HG02981 (cell line): ENCODE results near the gene SVOP.
A peak's percentile ranks its signal among the peaks of the same experiment; 100 is the strongest.
"Not testable (repeated sequence)": the region's sequence is repeated elsewhere in the genome, so short reads cannot be mapped to it uniquely, and the experiment has no call there.

Source experiments
- ATAC-seq: cut with Tn5 transposase; IDR thresholded peaks from one replicate; pipeline ENCODE4 v1.9.1; 2021; ENCODE audit warnings: mild to moderate bottlenecking, moderate library complexity; ENCODE audit not compliant: unreplicated experiment

SVOP gene

GRCh38 chr12:109020796-109021380 is at the start of gene SVOP:
TSS of gene SVOP (minus strand) at chr12:109021068. CDS start at chr12:109020868, 200 bp downstream.
- ATAC-seq = no peak

GRCh38 chr12:109069307-109070271 is 48.7 kb upstream of the SVOP start:
- no peak for ATAC-seq

DNA sequence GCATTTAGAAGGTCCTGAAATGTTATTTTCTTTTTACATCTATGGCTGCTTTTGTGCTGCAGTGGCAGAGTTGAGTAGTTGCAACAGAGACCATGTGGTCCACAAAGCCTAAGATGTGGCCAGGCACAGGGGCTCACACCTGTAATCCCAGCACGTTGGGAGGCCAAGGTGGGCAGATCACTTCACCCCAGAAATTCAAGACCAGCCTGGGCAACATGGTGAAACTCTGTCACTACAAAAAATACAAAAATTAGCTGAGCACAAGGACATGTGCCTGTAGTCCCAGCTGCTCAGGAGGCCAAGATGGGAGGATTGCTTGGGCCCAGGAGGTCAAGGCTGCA is 45.0 kb upstream of the SVOP start:
- no peak for ATAC-seq

- ATAC-seq = no peak
Observed at GRCh38 chr12:109065154-109065852, 44.4 kb upstream of the SVOP start.

- no peak for ATAC-seq
Observed at GRCh38 chr12:109064143-109064542, 43.3 kb upstream of the SVOP start.

- no peak for ATAC-seq
Observed at GRCh38 chr12:109058773-109059172, 37.9 kb upstream of the SVOP start.

GRCh38 chr12:109057376-109057775 is 36.5 kb upstream of the SVOP start:
- no peak for ATAC-seq

- ATAC-seq = no peak
Observed at GRCh38 chr12:109056891-109057290, 36.0 kb upstream of the SVOP start.

DNA sequence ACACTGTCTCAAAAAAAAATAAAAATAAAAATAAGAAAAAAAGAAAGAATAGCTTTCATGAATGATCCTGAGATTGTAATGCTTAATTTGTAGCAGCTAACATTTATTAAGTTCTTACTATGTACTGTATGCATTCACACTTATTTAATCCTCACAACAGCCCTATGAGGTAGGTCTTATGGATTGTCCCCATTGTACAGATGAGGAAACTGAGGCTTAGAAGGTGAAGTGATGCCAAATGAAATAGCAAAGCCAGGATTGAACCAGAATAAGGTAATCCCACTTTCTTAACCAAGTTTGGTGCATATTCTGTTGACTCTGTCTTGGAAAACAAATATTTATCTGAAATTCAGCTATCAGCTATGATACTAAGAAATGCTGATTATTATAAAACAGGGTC is 33.7 kb upstream of the SVOP start:
- ATAC-seq = no peak

GRCh38 chr12:109054124-109054513 is 33.3 kb upstream of the SVOP start:
- not testable (repeated sequence) for ATAC-seq

DNA sequence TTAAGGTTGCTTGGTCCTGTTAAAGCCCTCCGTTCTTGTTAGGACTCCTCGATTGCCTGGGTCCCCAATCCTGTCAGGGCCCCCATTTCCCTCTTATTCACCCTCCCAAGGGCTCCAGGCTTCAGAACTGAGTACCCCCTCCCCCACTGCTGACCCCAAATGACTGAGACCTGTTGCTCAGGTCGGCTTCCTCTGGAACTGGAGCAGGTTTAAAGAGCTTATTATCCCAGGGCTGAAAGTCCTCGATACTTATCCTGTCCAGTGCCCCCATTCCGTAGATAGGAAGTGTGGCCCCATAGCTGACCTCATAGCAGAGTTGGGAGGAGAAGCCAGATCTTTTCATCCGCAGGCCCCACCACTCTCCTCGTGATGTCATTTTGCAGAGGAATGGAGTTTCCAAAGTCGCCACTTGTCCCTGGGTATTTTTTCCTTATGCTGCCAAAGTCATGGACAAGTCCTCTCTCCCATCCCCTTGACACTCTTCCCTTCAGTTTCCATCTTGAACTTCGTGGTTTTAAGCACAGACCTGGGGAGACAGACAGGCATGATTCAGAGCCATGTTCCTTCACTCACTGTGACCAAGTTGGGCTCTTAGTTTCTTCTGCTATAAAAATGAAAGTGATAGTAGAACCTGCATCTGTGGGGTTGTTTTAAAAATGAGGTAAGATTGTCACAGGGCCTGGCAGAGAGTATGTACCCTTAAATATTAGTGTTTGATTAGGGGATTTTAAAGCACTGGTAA is 32.7 kb upstream of the SVOP start:
- ATAC-seq = peak; percentile 48

DNA sequence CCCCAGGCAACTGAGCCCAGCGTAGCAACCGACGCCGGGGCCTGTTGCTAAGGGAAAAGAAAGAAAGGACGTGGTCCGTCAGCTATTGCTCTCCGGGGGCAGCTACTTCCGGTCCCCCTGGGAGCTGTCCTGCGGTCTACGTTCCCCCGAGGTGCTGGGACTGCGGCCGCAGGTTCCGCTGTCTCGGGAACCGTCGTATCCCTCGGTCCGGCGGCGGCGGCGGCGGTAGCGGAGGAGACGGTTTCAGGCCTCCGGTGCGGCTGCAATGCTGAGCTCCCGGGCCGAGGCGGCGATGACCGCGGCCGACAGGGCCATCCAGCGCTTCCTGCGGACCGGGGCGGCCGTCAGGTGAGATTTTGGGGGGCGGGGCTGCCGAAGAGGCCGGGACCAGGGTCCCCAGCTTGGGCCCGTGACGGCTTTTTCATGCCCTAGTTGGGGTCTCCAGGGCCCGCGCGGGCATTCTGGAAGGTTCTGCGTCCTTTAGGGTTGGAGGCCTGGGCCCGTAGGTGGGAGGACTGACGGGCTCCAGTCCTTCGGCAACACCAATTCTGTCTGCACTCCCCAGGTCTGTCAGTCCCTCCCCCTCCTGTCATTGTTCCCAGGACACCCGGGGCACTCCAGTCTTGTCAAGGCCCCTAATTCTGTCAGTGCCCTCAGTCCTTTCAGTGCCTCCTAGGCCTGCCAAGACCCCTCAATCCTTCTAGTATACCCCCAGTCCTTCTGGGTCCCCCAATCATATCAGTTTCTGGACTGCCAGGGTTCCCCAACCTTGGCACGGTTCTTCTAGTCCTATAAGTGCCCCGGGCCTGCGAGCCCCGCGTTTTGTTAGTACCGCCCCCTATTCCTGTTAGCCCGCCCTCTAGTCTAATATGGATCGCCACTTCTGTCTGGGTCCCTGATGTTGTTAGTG is 31.8 kb upstream of the SVOP start, which contains the start of gene USP30:
USP30 (plus strand) TSS at position 163 of the 910 bp plus-strand sequence; CDS start at position 266, 103 bp downstream.
- peak; percentile 76 for ATAC-seq

DNA sequence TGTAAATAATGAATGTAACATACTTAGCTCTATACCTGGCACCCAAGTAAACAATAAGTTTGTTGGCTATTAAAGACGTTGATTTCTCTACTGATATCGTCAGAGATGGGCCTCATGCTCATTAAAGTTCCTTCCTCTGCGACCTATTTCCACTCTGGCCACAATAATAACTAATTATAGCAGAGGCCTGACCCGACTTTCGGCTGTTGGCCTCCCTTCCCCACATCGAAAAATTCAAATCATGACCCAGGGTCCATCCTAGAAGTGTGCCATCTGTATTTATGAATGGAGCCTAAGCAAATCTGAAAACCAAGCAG is 31.2 kb upstream of the SVOP start:
- ATAC-seq = no peak

- ATAC-seq = not testable (repeated sequence)
Observed at GRCh38 chr12:109049794-109050193, 28.9 kb upstream of the SVOP start.

DNA sequence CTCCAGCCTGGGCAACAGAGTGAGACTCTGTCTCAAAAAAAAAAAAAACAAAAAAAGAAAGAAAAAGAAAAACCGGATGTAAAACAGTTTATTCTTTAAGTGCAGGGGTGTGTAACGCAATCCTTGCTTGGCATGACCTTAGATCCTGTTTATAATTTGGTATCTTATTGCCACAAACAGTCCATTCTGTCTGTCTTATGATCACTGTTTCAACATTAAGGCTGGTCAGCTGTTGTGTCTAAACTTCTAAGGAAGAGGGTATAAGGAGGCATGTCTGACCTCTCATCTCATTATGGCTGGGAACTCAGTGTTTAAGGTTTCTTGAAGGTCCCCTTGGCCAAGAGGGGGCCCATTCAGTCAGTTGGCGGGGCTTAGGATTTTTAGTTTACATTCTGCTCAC is 27.8 kb upstream of the SVOP start:
- not testable (repeated sequence) for ATAC-seq

DNA sequence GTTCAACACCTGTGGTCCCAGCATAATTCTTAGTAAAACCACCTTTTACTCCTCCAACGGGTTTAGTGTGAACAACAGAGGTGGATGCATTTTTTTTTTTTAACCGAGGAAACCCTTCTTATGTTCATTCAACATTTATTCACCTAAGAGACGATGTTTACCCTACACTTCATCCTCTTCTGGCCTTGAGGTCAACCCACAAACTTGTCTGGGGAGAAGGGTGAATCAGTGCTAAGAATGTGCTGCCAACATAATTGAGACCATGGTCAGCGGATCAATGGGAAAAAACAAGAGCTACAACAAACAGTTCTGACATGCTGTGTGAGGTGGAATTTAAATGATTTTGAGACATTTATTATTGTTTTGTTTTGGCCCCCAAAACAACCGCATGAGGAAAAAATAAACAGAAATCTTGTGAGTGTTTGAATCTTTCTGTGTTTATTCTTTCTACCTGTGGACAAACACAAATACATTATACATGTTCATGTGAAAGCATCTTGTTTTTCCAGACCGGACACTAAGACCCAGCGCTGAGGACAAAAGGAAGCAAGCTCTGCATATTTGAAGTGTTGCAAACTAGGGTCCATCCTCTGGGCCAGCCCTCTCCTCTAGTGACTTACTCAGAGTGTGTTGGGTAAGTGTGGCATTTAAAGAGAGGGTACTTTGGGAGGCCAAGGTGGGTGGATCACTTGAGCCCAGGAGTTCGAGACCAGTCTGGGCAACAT is 26.4 kb upstream of the SVOP start:
- ATAC-seq = no peak

DNA sequence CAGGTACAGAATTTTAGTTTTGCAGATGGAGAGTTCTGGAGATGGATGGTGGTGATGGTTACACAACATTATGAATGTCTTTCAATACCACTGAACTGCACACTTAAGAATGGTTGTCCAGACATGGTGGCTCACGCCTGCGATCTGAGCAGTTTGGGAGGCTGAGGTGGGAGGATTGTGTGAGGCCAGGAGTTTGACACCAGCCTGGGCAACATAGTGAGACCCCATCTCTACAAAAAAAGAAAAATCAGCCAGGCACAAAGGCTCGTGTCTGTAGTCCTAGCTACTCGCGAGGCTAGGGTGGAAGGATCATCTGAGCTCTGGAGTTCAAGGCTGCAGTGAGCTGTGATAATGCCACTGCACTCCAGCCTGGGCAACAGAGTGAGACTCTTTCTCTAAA is 23.4 kb upstream of the SVOP start:
- ATAC-seq = no peak

DNA sequence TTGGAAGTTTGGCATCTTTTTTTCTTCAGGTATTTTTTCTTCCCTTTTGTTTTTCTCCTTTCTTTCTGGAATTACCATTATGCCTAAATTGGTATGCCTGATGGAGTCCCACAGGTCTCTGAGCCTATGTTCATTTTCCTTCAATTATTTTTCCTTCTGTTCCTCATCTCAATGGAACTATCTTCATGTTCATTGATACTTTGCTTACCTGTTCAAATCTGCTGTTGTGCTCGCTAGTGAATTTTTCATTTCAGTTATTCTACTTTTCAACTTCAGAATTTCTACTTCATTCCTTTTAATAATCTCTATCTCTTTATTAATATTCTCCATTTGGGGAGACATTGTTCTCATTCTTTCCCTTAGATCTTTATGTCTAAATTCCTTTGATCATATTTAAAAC is 16.1 kb upstream of the SVOP start:
- no peak for ATAC-seq
